Lung (tissue), 12 donors: ENCODE measurements around the gene TPCN2. TPM values are rescaled to one million over a fixed set of nuclear protein-coding genes. Genes with fewer than 3 reads are reported as not detected.

ENCODE experiments used
- ATAC-seq: fragments of 200-7000 bp; cut with Tn5 transposase; one replicate; pipeline ENCODE4 v1.9.1; 2020; ENCODE audit warnings: moderate number of reproducible peaks; ENCODE audit not compliant: insufficient read depth, low FRiP score
- DNase-seq, 3 donors: peaks; one replicate each; pipeline ENCODE4 v3.0.0-alpha.2; 2013 to 2017
- H3K27ac ChIP-seq, 2 donors: one replicate each; pipeline ENCODE4 v1.5.1; 2013; ENCODE audit warnings: mild to moderate bottlenecking in 2 of 2, moderate library complexity in 2 of 2, control low read depth in 1 of 2, inconsistent platforms in 1 of 2, low read depth in 1 of 2, low read length in 1 of 2
- H3K27me3 ChIP-seq, 3 donors: one replicate each; pipeline ENCODE4 v1.5.1; 2013; ENCODE audit warnings: low read length in 2 of 3; ENCODE audit not compliant: control insufficient read depth in 3 of 3, insufficient read depth in 3 of 3
- H3K36me3 ChIP-seq, 4 donors: one replicate each; pipeline ENCODE4 v1.5.1; 2013; ENCODE audit warnings: low read length in 4 of 4, mild to moderate bottlenecking in 1 of 4, moderate library complexity in 1 of 4; ENCODE audit not compliant: control insufficient read depth in 4 of 4, insufficient read depth in 4 of 4
- H3K4me1 ChIP-seq, 5 donors: one replicate each; pipeline ENCODE4 v1.5.1; 2013; ENCODE audit warnings: low read length in 5 of 5, mild to moderate bottlenecking in 2 of 5, moderate library complexity in 1 of 5; ENCODE audit not compliant: control insufficient read depth in 5 of 5, insufficient read depth in 5 of 5
- H3K4me3 ChIP-seq: one replicate; pipeline ENCODE4 v1.5.1; 2013; ENCODE audit warnings: mild to moderate bottlenecking, control low read depth, moderate library complexity
- H3K9ac ChIP-seq, 2 donors: one replicate each; pipeline ENCODE4 v1.5.1; 2013; ENCODE audit warnings: low read length in 2 of 2, control low read depth in 1 of 2; ENCODE audit not compliant: insufficient read depth in 1 of 2
- H3K9me3 ChIP-seq, 4 donors: one replicate each; pipeline ENCODE4 v1.5.1; 2013; ENCODE audit warnings: low read length in 3 of 4, mild to moderate bottlenecking in 1 of 4, moderate library complexity in 1 of 4; ENCODE audit not compliant: control insufficient read depth in 4 of 4, insufficient read depth in 3 of 4
- CTCF ChIP-seq: IDR thresholded peaks from 2 replicates; pipeline ENCODE4 v1.5.1; 2012; ENCODE audit warnings: mild to moderate bottlenecking; ENCODE audit errors: control extremely low read depth, extremely low read depth
- WGBS, 2 donors: extraction: QIAGEN DNeasy Blood & Tissue Kit; methylation state at CpG; one replicate each; pipeline ENCODE4 v1.1.7; 2013; 5-methylcytosine and 5-hydroxymethylcytosine counted together
- polyA plus RNA-seq, 2 donors: library from polyadenylated mRNA; stranded (reverse); fragments of 200-250 nt; gene quantifications; one replicate each; pipeline ENCODE4 v1.2.1, GENCODE V29; 2013
- total RNA-seq, 2 donors: library from RNA; depleted of rRNA in 1 of 2; stranded (reverse); fragments of >200 nt in 1 of 2; gene quantifications; one replicate each; pipeline ENCODE4 v1.2.1, GENCODE V29; 2014 to 2021
- donor health status: control.
- donor health status: control.
- donor health status: Bipolar disorder and iron deficiency.
- donor health status: healthy.
- donor health status: DM: yes; HTN: yes; CAD: no.

TPCN2 gene
- total and polyA plus RNA-seq, 4 donors = 10.0 to 25.0 (median 14.5) TPM

- Histone ChIP-seq H3K4me1 (peaks cover 0 to 24% (median 8%) of the 10 kb centered on the region in 5 donors), H3K27me3 (no peaks in the 10 kb centered on the region), H3K36me3 (no peaks in the 10 kb centered on the region), H3K4me3 (no peak overlapping the region), H3K9ac (no peak overlapping the region), H3K27ac (no peak overlapping the region), H3K9me3 (peaks cover 0 to 6% (median 0%) of the 10 kb centered on the region in 4 donors)
- no peak for ATAC-seq
- DNase-seq = no peak
- TF ChIP-seq CTCF = no peak
- 97 to 99% methylated on average over 7 of the region's 7 CpGs for WGBS, 2 donors
Observed at GRCh38 chr11:69129647-69130046, 80.9 kb downstream of the TPCN2 start.

- 62 to 66% methylated on average over 9 of the region's 9 CpGs for WGBS, 2 donors
- TF ChIP-seq CTCF = no peak
- no peaks in the 10 kb centered on the region for H3K36me3 ChIP-seq
- peaks cover 0 to 24% (median 8%) of the 10 kb centered on the region in 5 donors for H3K4me1 ChIP-seq
- DNase-seq (peak in 2 of 3 donors; percentile 51 to 76), ATAC-seq (no peak)
- no peak overlapping the region for H3K9ac ChIP-seq
- H3K27me3 ChIP-seq = no peaks in the 10 kb centered on the region
- no peak overlapping the region for H3K27ac ChIP-seq
- H3K4me3 ChIP-seq = no peak overlapping the region
- H3K9me3 ChIP-seq = peaks cover 0 to 6% (median 0%) of the 10 kb centered on the region in 4 donors
Observed at GRCh38 chr11:69130654-69131053, 81.9 kb downstream of the TPCN2 start.

GRCh38 chr11:69131121-69131566, 82.4 kb downstream of the TPCN2 start:
- no peaks in the 10 kb centered on the region for H3K36me3 ChIP-seq
- H3K9ac ChIP-seq = peak overlapping the region in 1 of 2 donors; percentile 40
- H3K27me3 ChIP-seq = no peaks in the 10 kb centered on the region
- TF ChIP-seq CTCF = no peak
- H3K4me3 ChIP-seq = no peak overlapping the region
- DNase-seq = no peak
- peaks cover 0 to 22% (median 7%) of the 10 kb centered on the region in 5 donors for H3K4me1 ChIP-seq
- peaks cover 0 to 6% (median 0%) of the 10 kb centered on the region in 4 donors for H3K9me3 ChIP-seq
- no peak for ATAC-seq
- WGBS, 2 donors = 84 to 92% methylated on average over 11 of the region's 11 CpGs
- H3K27ac ChIP-seq = peak overlapping the region in 1 of 2 donors; percentile 2
